HL-60/S4 treated with phorbol 12-myristate 13-acetate at 8.2 ng/mL for 4 days and 3 days (cell line): ENCODE results near the gene NAA80.
"Not testable (repeated sequence)": the region's sequence is repeated elsewhere in the genome, so short reads cannot be mapped to it uniquely, and the experiment has no call there.

ENCODE experiments used
- in situ Hi-C: fragments of 300-500 bp; cut with MboI; formaldehyde crosslinking; loops from 2 replicates; pipeline ENCODE4 v1.15.0; 2022; ENCODE audit warnings: low sequenced_read_pairs

NAA80 gene

GRCh38 chr3:50316657-50317242 lies 17.5 kb upstream of the NAA80 start:
- in situ Hi-C loops: no loop called here

- in situ Hi-C loops: no loop called here
These were observed 15.6 kb upstream of the NAA80 start for GRCh38 chr3:50314816-50315215.

GRCh38 chr3:50314342-50314741 lies 15.1 kb upstream of the NAA80 start:
- in situ Hi-C loops: no loop called here

- in situ Hi-C loops: not testable (repeated sequence)
These were observed 12.8 kb upstream of the NAA80 start for GRCh38 chr3:50312041-50312440.

- in situ Hi-C loops: no loop called here
These were observed 5.4 kb upstream of the NAA80 start for GRCh38 chr3:50304601-50305000.

- in situ Hi-C loops: no loop called here
These were observed 4.0 kb upstream of the NAA80 start, which contains the start of gene HYAL1 for GRCh38 chr3:50303013-50303815. Gene HYAL1, minus strand, starts transcription at chr3:50303574. Its CDS starts 618 bp downstream, at chr3:50302956.

- in situ Hi-C loops: no loop called here
These were observed 3.1 kb upstream of the NAA80 start for GRCh38 chr3:50302095-50303012.

GRCh38 chr3:50300681-50301254 lies 1.6 kb upstream of the NAA80 start:
- in situ Hi-C loops: no loop called here

GRCh38 chr3:50299929-50300680 lies 900 bp upstream of the NAA80 start:
- in situ Hi-C loops: no loop called here

GRCh38 chr3:50299638-50299928 lies 378 bp upstream of the NAA80 start:
- in situ Hi-C loops: no loop called here

GRCh38 chr3:50297896-50298725 lies 1.1 kb downstream of the NAA80 start:
- in situ Hi-C loops: no loop called here

- in situ Hi-C loops: no loop called here
These were observed 1.8 kb downstream of the NAA80 start for GRCh38 chr3:50297384-50297775.

- in situ Hi-C loops: no loop called here
These were observed 2.4 kb downstream of the NAA80 start for GRCh38 chr3:50296721-50297383.

GRCh38 chr3:50295553-50296431 lies 3.4 kb downstream of the NAA80 start:
- in situ Hi-C loops: no loop called here

GRCh38 chr3:50294492-50295403 lies 4.5 kb downstream of the NAA80 start:
- in situ Hi-C loops: no loop called here

GRCh38 chr3:50294089-50294488 lies 5.1 kb downstream of the NAA80 start:
- in situ Hi-C loops: no loop called here
